ENCODE data around the gene FLNB. TPM values are rescaled to one million over a fixed set of nuclear protein-coding genes. Genes with fewer than 3 reads are reported as not detected.

The FLNB gene
- total RNA-seq, 1 experiment from 2014 or later, result 580 TPM

- Mint-ChIP-seq H3K27ac (ENCODE audit: low read depth, unreplicated experiment) (no peak overlapping the region), H3K4me1 (ENCODE audit: insufficient read depth, unreplicated experiment) (peaks cover 17% of the 10 kb centered on the region), H3K27me3 (ENCODE audit: insufficient read depth, unreplicated experiment) (no peaks in the 10 kb centered on the region), H3K36me3 (ENCODE audit: insufficient read depth, unreplicated experiment) (peaks cover 5% of the 10 kb centered on the region), H3K9me3 (ENCODE audit: unreplicated experiment) (no peaks in the 10 kb centered on the region), H3K4me3 (ENCODE audit: unreplicated experiment) (no peak overlapping the region)
- TF ChIP-seq, protein P1, sequence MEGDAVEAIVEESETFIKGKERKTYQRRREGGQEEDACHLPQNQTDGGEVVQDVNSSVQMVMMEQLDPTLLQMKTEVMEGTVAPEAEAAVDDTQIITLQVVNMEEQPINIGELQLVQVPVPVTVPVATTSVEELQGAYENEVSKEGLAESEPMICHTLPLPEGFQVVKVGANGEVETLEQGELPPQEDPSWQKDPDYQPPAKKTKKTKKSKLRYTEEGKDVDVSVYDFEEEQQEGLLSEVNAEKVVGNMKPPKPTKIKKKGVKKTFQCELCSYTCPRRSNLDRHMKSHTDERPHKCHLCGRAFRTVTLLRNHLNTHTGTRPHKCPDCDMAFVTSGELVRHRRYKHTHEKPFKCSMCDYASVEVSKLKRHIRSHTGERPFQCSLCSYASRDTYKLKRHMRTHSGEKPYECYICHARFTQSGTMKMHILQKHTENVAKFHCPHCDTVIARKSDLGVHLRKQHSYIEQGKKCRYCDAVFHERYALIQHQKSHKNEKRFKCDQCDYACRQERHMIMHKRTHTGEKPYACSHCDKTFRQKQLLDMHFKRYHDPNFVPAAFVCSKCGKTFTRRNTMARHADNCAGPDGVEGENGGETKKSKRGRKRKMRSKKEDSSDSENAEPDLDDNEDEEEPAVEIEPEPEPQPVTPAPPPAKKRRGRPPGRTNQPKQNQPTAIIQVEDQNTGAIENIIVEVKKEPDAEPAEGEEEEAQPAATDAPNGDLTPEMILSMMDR (IDR thresholded peaks at IDR 0.05; ENCODE audit: unreplicated experiment), result no peak
- DNase-seq (ENCODE audit: unreplicated experiment), result no peak
- no TSS peak for BruUV-seq (replicated peaks)
- POLR2A ChIA-PET, result interaction anchor here (1.1 kb wide), 1 partner anchor 28 kb away, joined by 3 read pairs; no protein-coding TSS in a partner anchor
- intact Hi-C loops (cut with micrococcal nuclease), result loop anchor here (5.0 kb wide), 1 partner anchor 172 kb away; the partner anchor contains the start of gene FLNB
- CTCF ChIA-PET, result interaction anchor here (0.8 to 6.7 kb wide), 10 partner anchors 8 to 167 kb away, joined by 3 to 80 read pairs (median 14); partner anchors contain the start of gene ABHD6
These were observed 171.2 kb downstream of the FLNB start for GRCh38 chr3:58179235-58180098.

DNA sequence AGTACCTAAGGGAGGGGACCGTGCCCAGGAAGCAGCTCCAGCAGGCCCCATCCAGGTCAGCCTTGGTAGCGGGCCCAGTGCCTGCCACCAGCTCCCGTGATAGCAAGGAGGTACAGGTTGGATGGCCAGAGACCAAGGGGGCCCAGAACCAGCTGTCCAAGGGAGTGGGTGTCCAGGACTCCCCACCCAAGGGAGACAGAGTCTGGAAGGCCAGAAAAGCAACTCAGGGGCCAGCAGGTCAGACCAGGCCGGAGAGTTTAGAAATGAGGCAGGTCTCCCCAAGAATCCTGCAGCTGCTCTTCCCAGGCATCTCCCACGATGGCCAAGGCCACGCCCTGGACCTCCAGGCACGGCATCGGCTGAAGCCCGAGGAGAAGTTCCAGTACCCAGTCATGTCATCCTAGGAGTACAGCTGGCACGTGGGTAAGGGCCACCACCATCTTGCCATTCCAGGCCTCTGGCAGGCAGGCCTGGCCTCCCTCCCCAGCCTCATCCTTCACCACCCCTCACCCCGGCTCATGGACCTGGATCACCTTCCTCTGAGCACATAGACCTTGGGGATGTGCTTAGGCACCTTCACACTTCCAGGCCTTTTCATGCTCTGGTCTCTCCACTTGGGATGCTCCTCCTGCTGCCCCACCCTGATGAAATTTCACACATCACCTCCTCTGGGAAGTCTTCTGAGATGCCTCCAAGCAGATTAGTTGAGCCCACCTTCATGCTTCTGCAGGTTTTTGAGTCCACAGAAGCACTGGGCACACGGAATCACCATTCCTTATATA is 172.1 kb downstream of the FLNB start:
- no peak overlapping the region for H3K27ac Mint-ChIP-seq (ENCODE audit: low read depth, unreplicated experiment)
- no peaks in the 10 kb centered on the region for H3K9me3 Mint-ChIP-seq (ENCODE audit: unreplicated experiment)
- TF ChIP-seq, protein P1 (IDR thresholded peaks at IDR 0.05; ENCODE audit: unreplicated experiment), result no peak
- BruUV-seq (replicated peaks), result no TSS peak
- H3K4me3 Mint-ChIP-seq (ENCODE audit: unreplicated experiment), result no peak overlapping the region
- intact Hi-C loops (cut with micrococcal nuclease), result no loop called here
- POLR2A ChIA-PET, result interaction anchor here (1.1 kb wide), 2 partner anchors 27 to 126 kb away, joined by 3 to 4 read pairs; partner anchors contain the start of genes HTD2 and RPP14
- H3K27me3 Mint-ChIP-seq (ENCODE audit: insufficient read depth, unreplicated experiment), result no peaks in the 10 kb centered on the region
- no peak for DNase-seq (ENCODE audit: unreplicated experiment)
- peaks cover 12% of the 10 kb centered on the region for H3K4me1 Mint-ChIP-seq (ENCODE audit: insufficient read depth, unreplicated experiment)
- no peaks in the 10 kb centered on the region for H3K36me3 Mint-ChIP-seq (ENCODE audit: insufficient read depth, unreplicated experiment)
- CTCF ChIA-PET, result interaction anchor here (0.8 to 6.7 kb wide), 5 partner anchors 13 to 127 kb away, joined by 3 to 80 read pairs (median 5); partner anchors contain the start of gene ABHD6

- CTCF ChIA-PET, result interaction anchor here (0.5 to 4.6 kb wide), 7 partner anchors 10 to 231 kb away, joined by 3 to 29 read pairs (median 3); no protein-coding TSS in a partner anchor
- peak; percentile 60 for DNase-seq (ENCODE audit: unreplicated experiment)
- H3K36me3 Mint-ChIP-seq (ENCODE audit: insufficient read depth, unreplicated experiment), result no peaks in the 10 kb centered on the region
- no peaks in the 10 kb centered on the region for H3K27me3 Mint-ChIP-seq (ENCODE audit: insufficient read depth, unreplicated experiment)
- POLR2A ChIA-PET, result interaction anchor here (0.8 to 1.1 kb wide), 2 partner anchors 34 to 125 kb away, joined by 3 to 4 read pairs; partner anchors contain the start of genes HTD2 and RPP14
- H3K27ac Mint-ChIP-seq (ENCODE audit: low read depth, unreplicated experiment), result no peak overlapping the region
- H3K4me1 Mint-ChIP-seq (ENCODE audit: insufficient read depth, unreplicated experiment), result peaks cover 12% of the 10 kb centered on the region
- no peak overlapping the region for H3K4me3 Mint-ChIP-seq (ENCODE audit: unreplicated experiment)
- H3K9me3 Mint-ChIP-seq (ENCODE audit: unreplicated experiment), result no peaks in the 10 kb centered on the region
- TF ChIP-seq, protein P1 (IDR thresholded peaks at IDR 0.05; ENCODE audit: unreplicated experiment), result no peak
- BruUV-seq (replicated peaks), result no TSS peak
- intact Hi-C loops (cut with micrococcal nuclease), result no loop called here
These were observed 172.8 kb downstream of the FLNB start for GRCh38 chr3:58180940-58181587.
